CD4-positive, alpha-beta T cell (primary cell): ENCODE data around the gene ORAI3. TPM values are rescaled to one million over a fixed set of nuclear protein-coding genes. Genes with fewer than 3 reads are reported as not detected.

Source experiments
- ATAC-seq: fragments of 200-7000 bp; cut with Tn5 transposase; one replicate; pipeline ENCODE4 v1.10.0; 2022; ENCODE audit warnings: mild to moderate bottlenecking; ENCODE audit not compliant: poor library complexity
- CTCF ChIA-PET: fragments of 350-600 bp; sonication (Branson Sonifier 250); formaldehyde crosslinking; loops from one replicate; lab custom pipeline; 2021; ENCODE audit warnings: antibody characterized with exemption, inconsistent platforms; lab: Charles Lee
- POLR2A ChIA-PET: fragments of 350-600 bp; sonication (Branson Sonifier 250); formaldehyde crosslinking; loops from one replicate; lab custom pipeline; 2021; ENCODE audit warnings: antibody characterized with exemption, inconsistent platforms; lab: Charles Lee
- DNase-seq, 14 experiments: peaks; one replicate each; pipeline ENCODE4 v3.0.0-alpha.2; 2013 to 2020; ENCODE audit warnings: mixed read lengths in 2 of 14
- H3K27ac ChIP-seq, 2 donors: one replicate each; pipeline versions ENCODE4 v1.5.1 to v1.7.0; 2013; ENCODE audit warnings: low read length in 2 of 2, low read depth in 1 of 2, mild to moderate bottlenecking in 1 of 2
- H3K27me3 ChIP-seq, 2 experiments: 1 replicate in 1 of 2; 2 replicates in 1 of 2; pipeline versions ENCODE4 v1.6.1 to v1.7.0; 2013; ENCODE audit warnings: low read length in 2 of 2, control low read depth in 1 of 2, mild to moderate bottlenecking in 1 of 2, moderate library complexity in 1 of 2; ENCODE audit not compliant: insufficient read depth in 2 of 2, control insufficient read depth in 1 of 2
- H3K36me3 ChIP-seq: one replicate; pipeline ENCODE4 v1.6.1; 2013; ENCODE audit warnings: low read length, control low read depth; ENCODE audit not compliant: insufficient read depth
- H3K4me1 ChIP-seq: one replicate; pipeline ENCODE4 v1.6.1; 2013; ENCODE audit warnings: low read length, control low read depth; ENCODE audit not compliant: insufficient read depth
- H3K4me3 ChIP-seq: one replicate; pipeline ENCODE4 v1.5.1; 2013; ENCODE audit warnings: mild to moderate bottlenecking, low read length, moderate library complexity
- H3K9me3 ChIP-seq, 2 experiments: 1 replicate in 1 of 2; 2 replicates in 1 of 2; pipeline versions ENCODE4 v1.6.1 to v1.7.0; 2013; ENCODE audit warnings: low read length in 2 of 2, mild to moderate bottlenecking in 2 of 2, control low read depth in 1 of 2, moderate library complexity in 1 of 2; ENCODE audit not compliant: control insufficient read depth in 1 of 2, insufficient read depth in 1 of 2
- H3K27ac Mint-ChIP-seq: one replicate; pipeline ENCODE4 v1.8.0; 2020; ENCODE audit warnings: mixed read lengths
- H3K27me3 Mint-ChIP-seq: one replicate; pipeline ENCODE4 v1.8.0; 2021; ENCODE audit warnings: mixed read lengths
- H3K36me3 Mint-ChIP-seq: one replicate; pipeline ENCODE4 v1.8.0; 2021; ENCODE audit warnings: low read depth, mixed read lengths
- H3K4me1 Mint-ChIP-seq: one replicate; pipeline ENCODE4 v1.8.0; 2021; ENCODE audit warnings: low read depth, mixed read lengths
- H3K4me3 Mint-ChIP-seq: one replicate; pipeline ENCODE4 v1.8.0; 2020; ENCODE audit warnings: mild to moderate bottlenecking, mixed read lengths
- H3K9me3 Mint-ChIP-seq: one replicate; pipeline ENCODE4 v1.8.0; 2020; ENCODE audit warnings: mixed read lengths
- intact Hi-C, 2 experiments: fragments of 100-400 bp; cut with DNase I in 1 of 2; cut with micrococcal nuclease in 1 of 2; formaldehyde crosslinking; loops; one replicate each; pipeline versions ENCODE4 v1.15.1 to v1.9.0; 2023 to 2025; cut with DNase I, micrococcal nuclease
- total RNA-seq, 174 experiments: library from RNA in 2 of 174; stranded (reverse) in 2 of 174; gene quantifications; one replicate each; pipeline ENCODE4 v1.2.3 and lab custom pipeline; 2021 to 2026
- TF ChIP-seq, protein P1 (sequence below): fragments of 200-600 bp; IDR thresholded peaks from one replicate; pipeline ENCODE4 v1.8.0; 2022; ENCODE audit warnings: antibody characterized with exemption, mild to moderate bottlenecking

The ORAI3 gene
- total RNA-seq, 2 experiments from 2014 or later = 3.0 to 4.5 TPM

DNA sequence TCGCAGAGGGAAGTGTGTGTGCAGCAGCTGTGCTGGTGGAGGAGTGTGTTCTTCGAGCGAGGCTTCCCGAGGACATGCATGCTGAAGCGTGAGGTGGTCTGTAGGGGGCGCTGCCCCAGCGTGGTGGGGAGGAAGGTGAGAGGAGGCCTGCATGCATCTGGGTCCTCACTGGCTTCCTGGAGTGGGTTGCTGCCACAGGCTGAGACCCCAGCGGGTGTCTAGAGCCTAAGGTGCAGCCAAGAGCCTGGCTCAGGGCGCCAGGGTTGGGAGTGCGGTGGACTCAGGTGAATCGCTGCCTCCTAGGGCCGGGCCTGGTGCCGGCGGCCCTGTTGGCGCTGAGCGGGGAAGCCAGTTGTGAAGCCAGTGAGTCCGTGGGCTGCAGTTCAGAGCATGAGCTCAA lies 28.6 kb downstream of the ORAI3 start:
- H3K9me3 Mint-ChIP-seq = no peaks in the 10 kb centered on the region
- H3K36me3 ChIP-seq = peaks cover 70% of the 10 kb centered on the region
- no peaks in the 10 kb centered on the region for H3K9me3 ChIP-seq
- ChIA-PET CTCF (no interaction called here), POLR2A (no interaction called here)
- TF ChIP-seq, protein P1, sequence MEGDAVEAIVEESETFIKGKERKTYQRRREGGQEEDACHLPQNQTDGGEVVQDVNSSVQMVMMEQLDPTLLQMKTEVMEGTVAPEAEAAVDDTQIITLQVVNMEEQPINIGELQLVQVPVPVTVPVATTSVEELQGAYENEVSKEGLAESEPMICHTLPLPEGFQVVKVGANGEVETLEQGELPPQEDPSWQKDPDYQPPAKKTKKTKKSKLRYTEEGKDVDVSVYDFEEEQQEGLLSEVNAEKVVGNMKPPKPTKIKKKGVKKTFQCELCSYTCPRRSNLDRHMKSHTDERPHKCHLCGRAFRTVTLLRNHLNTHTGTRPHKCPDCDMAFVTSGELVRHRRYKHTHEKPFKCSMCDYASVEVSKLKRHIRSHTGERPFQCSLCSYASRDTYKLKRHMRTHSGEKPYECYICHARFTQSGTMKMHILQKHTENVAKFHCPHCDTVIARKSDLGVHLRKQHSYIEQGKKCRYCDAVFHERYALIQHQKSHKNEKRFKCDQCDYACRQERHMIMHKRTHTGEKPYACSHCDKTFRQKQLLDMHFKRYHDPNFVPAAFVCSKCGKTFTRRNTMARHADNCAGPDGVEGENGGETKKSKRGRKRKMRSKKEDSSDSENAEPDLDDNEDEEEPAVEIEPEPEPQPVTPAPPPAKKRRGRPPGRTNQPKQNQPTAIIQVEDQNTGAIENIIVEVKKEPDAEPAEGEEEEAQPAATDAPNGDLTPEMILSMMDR = no peak
- H3K27me3 ChIP-seq = no peaks in the 10 kb centered on the region
- H3K36me3 Mint-ChIP-seq = peaks cover 69% of the 10 kb centered on the region
- H3K4me1 ChIP-seq = no peaks in the 10 kb centered on the region
- no peak overlapping the region for H3K4me3 ChIP-seq
- no peaks in the 10 kb centered on the region for H3K27me3 Mint-ChIP-seq
- peak in 2 of 14 experiments; percentile 40 to 54 for DNase-seq
- no peak overlapping the region for H3K27ac Mint-ChIP-seq
- H3K4me1 Mint-ChIP-seq = no peaks in the 10 kb centered on the region
- H3K27ac ChIP-seq = no peak overlapping the region
- no peak overlapping the region for H3K4me3 Mint-ChIP-seq
- intact Hi-C loops = no loop called here
- ATAC-seq = peak; percentile 55

- CTCF ChIA-PET = no interaction called here
- Mint-ChIP-seq H3K4me3 (no peak overlapping the region), H3K4me1 (no peaks in the 10 kb centered on the region), H3K9me3 (no peaks in the 10 kb centered on the region), H3K36me3 (peaks cover 66% of the 10 kb centered on the region), H3K27ac (no peak overlapping the region), H3K27me3 (no peaks in the 10 kb centered on the region)
- Histone ChIP-seq H3K9me3 (no peaks in the 10 kb centered on the region), H3K4me3 (no peak overlapping the region), H3K27ac (no peak overlapping the region), H3K4me1 (peaks cover 2% of the 10 kb centered on the region), H3K27me3 (no peaks in the 10 kb centered on the region), H3K36me3 (peaks cover 70% of the 10 kb centered on the region)
- TF ChIP-seq, protein P1 = no peak
- POLR2A ChIA-PET = no interaction called here
- intact Hi-C loops = loop anchor here in 1 of 2 experiments (10.0 kb wide), 3 partner anchors 315 to 715 kb away; no protein-coding TSS in a partner anchor
- DNase-seq = no peak
- ATAC-seq = no peak
These were observed 30.5 kb downstream of the ORAI3 start for GRCh38 chr16:30979170-30980022.

DNA sequence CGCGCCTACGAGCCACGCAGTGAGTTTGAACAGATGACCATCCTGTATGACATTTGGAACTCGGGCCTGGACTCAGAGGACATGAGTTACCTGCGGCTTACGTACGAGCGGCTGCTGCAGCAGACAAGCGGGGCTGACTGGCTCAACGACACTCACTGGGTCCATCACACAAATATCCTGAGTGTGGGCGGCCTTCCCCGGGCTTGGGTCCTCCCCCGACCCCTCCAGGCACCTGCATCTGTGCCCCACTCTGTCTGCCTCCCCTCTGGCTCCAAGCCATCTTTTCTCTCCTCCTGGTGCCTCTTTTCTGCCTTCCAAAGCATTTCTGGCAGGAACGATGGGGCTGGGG lies 31.1 kb downstream of the ORAI3 start:
- CTCF ChIA-PET = no interaction called here
- peaks cover 8% of the 10 kb centered on the region for H3K4me1 ChIP-seq
- H3K36me3 Mint-ChIP-seq = peaks cover 63% of the 10 kb centered on the region
- POLR2A ChIA-PET = no interaction called here
- no peak for DNase-seq
- intact Hi-C loops = loop anchor here in 1 of 2 experiments (10.0 kb wide), 3 partner anchors 315 to 715 kb away; no protein-coding TSS in a partner anchor
- no peak overlapping the region for H3K4me3 Mint-ChIP-seq
- H3K9me3 ChIP-seq = no peaks in the 10 kb centered on the region
- no peaks in the 10 kb centered on the region for H3K9me3 Mint-ChIP-seq
- TF ChIP-seq, protein P1 = no peak
- H3K4me1 Mint-ChIP-seq = no peaks in the 10 kb centered on the region
- H3K27ac ChIP-seq = no peak overlapping the region
- no peak for ATAC-seq
- peaks cover 73% of the 10 kb centered on the region for H3K36me3 ChIP-seq
- no peaks in the 10 kb centered on the region for H3K27me3 Mint-ChIP-seq
- H3K4me3 ChIP-seq = no peak overlapping the region
- H3K27me3 ChIP-seq = no peaks in the 10 kb centered on the region
- H3K27ac Mint-ChIP-seq = no peak overlapping the region
